ENCODE data around the gene ATP6V1B1.

DNA sequence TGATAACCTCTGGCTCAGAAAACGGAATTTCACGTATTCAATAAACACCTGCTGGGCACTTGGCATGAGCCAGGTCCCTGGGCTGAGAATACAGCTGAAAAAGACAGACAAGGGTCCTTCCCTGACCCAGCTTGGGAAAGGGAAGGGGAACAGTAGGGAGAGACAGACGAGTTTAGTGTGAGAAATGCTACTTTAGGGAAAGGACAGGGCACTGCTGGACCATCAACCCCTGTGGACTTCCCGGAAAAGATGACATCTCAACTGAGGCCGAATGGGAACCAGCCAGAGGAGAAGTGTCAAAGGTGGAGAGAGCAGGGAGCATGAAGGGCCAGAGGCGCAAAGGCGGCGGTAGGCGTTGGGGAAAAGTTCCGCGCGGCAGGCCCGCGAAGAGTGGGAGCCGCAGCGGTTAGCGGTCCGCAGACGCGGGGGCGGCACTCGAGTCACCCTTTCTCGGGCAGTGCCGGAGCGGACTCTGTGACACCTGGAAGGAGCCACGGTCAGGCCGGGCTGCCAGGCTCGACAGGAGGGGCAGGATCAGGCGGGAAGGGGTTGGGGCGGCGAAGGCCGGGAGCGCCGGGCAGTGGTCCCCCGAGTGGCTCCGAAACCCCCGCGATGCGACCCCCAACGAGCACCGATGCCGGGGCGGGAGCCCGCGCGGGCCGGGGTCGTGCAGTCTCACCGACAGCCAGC is 58.5 kb downstream of the ATP6V1B1 start:
- TF ChIP-seq EP300 (IDR thresholded peaks at IDR 0.05; ENCODE audit: borderline replicate concordance), result no peak
- no peak for TF ChIP-seq CEBPB (IDR thresholded peaks at IDR 0.05)
- TF ChIP-seq TEAD4 (IDR thresholded peaks at IDR 0.05), result no peak
- TF ChIP-seq TCF12 (IDR thresholded peaks at IDR 0.05; ENCODE audit: low read depth), result no peak
- peak; percentile 76 for TF ChIP-seq EGR1 (IDR thresholded peaks at IDR 0.05)
- no peak for TF ChIP-seq MAX (IDR thresholded peaks at IDR 0.05)
- no peak for TF ChIP-seq NFIC (IDR thresholded peaks at IDR 0.05)
